GM19468 (cell line): ENCODE results near the gene RALGPS1.
"Not testable (repeated sequence)": the region's sequence is repeated elsewhere in the genome, so short reads cannot be mapped to it uniquely, and the experiment has no call there.

Source experiments
- ATAC-seq: cut with Tn5 transposase; IDR thresholded peaks from one replicate; pipeline ENCODE4 v1.9.1; 2021; ENCODE audit warnings: mild to moderate bottlenecking, moderate library complexity, moderate number of reproducible peaks; ENCODE audit not compliant: unreplicated experiment; ENCODE audit errors: extremely low read depth

The RALGPS1 gene

GRCh38 chr9:127140842-127141675, 226.5 kb downstream of the RALGPS1 start:
- no peak for ATAC-seq

GRCh38 chr9:127142291-127142690, 227.7 kb downstream of the RALGPS1 start:
- no peak for ATAC-seq

DNA sequence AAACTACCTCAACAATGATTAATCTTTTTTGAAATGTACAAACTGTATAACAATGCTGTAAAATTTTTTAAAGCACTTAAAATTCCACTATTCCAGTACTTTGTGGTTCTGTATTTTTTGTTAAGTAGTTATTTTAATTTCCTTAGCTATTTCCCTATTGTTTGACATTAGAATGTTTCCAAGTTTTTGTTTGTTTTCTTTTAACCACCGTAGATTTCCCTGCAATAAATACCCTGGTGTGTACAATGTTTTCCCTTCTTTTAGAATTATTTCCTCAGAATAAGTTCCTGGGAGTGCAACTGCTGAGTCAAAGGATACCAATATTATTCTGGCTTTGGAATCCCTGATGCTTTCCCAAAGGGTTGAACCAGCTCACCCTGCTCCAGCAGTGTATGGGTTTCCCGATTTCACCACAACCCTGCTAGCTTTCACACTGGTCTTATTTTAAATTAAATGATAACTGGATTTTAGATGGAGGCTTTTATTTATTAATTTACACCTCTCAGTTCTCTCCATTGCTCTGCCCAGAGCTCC, 228.4 kb downstream of the RALGPS1 start:
- ATAC-seq = no peak

DNA sequence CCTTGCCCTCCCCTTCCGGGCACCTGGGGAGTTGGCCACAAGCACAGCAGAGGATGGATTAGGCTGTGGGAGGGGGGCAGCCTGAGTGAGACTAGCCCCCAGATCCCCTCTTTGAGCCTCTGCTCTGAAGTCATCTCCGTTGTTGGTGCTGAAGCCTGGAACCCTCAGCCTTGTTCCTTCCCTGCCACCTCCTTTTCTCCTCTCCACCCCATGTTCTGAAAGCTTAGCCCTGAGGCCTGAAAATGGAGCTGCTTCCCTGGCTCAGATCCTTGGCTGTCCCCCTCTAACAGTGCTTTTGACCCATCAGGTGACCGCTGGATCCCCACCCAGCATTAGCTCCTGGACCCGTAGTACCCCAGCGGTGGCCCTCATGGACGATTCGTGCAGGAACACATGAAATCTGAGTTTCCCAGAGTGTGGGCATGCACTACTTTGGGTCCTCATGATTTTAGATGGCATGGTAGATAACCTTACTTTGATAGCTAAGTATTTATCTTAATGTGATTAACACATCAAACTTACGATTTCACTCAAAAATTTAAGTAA, 229.4 kb downstream of the RALGPS1 start:
- no peak for ATAC-seq

- ATAC-seq = no peak
These were observed 230.3 kb downstream of the RALGPS1 start for GRCh38 chr9:127144670-127145445.

DNA sequence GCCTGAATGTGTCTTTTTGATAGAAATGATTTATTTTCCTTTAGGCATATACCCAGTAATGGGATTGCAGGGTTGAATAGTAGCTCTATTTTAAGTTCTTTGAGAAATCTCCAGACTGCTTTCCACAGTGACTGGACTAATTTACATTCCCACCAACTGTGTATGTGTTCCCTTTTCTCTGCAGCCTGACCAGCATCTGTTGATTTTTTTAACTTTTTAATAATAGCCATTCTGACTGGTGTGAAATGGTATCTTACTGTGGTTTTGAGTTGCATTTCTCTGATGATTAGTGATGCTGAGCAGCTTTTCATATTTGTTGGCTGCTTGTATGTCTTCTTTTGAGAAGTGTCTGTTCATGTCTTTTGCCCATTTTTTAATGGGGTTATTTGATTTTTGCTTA, 232.3 kb downstream of the RALGPS1 start:
- ATAC-seq = not testable (repeated sequence)

DNA sequence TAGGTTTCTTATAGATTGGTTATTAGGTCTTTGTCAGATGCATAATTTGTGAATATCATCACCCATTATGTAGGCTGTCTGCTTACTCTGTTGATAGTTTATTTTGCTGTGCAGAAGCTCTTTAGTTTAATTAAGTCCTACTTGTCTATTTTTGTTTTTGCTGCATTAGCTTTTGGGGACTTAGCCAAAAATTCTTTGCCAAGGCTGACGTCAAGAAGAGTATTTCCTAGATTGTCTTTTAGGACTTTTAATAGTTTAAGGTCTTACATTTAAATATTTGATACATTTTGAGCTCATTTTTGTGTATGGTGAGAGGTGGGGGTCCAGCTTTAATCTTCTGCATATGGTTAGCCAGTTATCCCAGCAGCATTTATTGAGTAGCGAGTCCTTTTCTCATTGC, 232.7 kb downstream of the RALGPS1 start:
- ATAC-seq = no peak

DNA sequence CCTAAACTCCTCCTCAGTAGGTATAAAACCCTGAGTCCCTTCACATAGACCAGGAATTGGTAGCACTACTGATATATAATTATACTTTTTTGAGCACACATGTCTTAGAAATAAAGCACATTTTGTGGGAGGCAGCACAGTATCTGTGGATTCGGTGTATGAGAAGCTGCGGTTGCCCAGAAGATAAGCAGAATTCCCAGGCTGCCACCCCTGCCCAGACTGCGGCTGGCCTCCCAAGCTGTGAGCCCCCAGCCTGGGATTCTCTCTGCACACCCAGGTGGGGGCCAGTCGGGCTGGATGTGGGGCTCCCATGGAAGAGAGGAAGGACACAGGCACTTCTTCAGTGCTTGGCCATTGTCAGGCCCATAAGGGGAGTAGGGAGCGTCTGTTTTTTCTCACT, 233.4 kb downstream of the RALGPS1 start:
- no peak for ATAC-seq

DNA sequence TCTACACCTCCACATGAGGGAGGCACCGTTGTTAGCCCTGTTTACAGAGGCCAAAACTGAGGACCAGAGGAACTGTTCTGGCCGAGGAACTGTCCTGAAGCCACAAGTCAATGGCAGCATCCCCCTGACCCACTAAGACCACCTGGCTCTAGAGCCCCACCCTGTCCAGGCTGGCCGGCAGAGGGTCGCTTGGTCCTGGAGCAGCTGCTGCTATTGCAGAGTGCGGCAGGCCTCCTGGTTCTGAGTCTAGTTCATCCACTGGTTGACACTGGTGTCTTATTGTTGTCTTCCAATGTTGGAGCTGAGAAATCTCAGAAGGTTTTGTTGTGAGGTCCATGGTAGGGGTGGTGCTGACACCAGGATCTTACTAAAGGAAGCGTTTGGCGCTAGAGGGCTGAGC, 234.4 kb downstream of the RALGPS1 start:
- ATAC-seq = no peak

DNA sequence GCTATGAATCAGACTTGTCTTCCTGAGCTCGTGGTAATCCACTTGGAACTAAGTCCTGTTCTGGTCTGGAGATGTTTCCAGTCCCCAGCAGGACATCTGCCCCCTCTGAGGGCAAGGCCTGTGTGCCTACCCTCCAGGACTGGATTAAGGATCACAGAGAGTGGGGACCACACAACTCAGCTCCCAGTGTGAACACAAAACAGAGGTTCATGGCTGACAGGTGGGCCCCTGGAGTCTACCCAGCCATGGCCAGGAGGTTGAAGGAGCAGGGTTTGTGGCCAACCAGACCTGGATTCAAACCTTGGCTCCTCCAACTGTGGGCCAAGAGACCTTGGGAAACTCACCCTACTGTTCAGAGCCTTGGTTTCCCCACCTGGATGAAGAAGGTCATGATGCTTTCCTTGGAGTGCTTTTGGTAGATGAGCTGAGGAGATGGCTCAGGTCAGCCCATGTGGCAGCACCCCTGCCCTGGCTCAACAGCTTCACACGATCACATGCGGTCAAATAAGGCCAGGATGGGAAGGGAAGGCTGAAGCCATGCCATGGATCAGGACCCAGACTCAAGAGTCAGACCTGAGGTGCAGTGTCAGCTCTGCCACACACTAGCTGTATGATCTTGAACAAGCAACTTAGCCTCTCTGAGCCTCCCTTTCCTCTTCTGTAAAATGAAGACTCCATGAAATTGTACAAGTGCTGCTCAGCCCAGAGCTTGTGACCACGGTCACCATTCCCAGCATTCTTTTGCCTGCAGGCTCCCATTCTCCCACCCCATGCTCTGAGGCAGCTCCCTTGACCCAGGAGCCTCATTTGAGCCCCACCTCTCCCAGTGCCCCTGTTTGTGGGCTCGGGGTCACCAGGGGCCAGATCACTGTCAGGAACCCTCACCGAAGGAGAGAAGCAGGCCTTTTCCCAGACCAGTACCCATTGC, 235.1 kb downstream of the RALGPS1 start:
- no peak for ATAC-seq

DNA sequence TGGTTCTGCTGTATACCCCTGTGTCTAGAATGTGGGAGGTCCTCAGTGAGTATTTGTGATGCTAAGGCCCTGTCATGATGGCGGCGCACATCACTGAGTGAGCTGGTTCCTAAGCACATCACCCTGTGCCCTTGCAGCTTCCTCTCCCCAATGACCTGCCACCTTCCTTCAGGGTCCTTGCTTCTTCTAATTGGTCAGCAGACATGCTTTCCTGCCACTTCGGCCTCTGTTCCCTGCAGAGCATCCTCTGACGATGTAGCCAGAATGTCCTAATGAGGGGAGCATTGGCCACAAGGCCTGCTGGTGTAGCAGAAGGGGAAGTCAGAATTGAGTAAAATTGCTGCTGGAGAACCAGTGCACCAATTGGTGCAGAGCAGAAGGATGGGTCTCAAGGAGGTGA, 238.9 kb downstream of the RALGPS1 start:
- no peak for ATAC-seq

DNA sequence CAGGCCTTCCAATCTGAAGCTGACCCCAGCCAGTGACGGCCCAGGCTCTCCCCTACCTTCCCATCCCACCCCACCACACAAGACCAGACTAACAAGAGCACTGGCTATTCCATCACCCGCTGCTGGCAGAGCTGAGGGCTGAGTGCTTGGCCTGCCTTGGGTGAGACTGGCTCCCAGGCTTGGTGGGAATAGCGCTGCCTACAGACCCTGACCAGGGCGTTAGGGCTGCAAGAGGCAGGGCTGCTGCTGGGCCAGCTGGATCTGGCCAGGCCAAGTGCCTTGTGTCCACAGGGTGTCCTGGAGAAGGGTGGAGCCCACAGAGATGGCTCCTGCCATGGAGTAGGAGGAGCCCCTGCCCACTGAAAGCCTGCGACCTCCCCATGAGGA, 239.4 kb downstream of the RALGPS1 start:
- ATAC-seq = no peak

DNA sequence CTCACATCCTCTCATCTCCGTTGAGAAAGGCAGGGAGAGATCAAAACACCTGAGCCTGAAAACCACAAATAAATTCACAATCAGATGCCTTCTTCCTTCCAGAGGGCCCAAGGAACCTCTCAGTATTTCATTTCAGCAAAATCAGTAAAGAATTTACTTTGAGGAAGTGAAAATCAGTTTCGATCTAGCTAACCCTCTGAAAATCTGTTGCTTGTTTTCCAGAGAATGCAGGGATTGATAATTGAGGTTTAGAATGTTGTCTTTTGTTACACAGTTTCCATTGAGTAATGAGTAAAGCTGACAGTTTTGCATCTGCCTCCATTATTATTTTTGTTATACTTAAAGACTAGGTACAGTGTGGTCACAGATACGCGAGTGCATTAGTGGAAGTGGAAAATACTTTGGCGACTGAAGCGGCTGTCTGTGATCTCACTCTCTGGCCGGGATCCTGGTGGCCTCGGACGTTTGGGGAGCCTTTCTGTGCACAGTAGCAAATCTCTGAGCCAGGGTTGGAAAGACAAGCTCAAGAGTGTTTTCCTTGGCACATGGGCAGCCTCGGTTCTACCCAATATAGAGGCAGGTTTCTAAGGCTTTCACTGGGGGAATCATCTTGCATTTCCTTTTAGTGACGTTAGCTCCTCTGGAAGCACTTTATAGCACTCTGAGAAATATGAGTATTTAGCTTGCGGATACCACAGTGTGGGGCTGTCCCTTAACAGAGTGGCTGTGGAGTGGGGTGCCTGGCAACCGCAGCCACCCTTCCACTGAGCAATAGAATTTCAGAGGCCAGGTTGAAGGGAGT, 240.0 kb downstream of the RALGPS1 start:
- peak; percentile 23 for ATAC-seq

DNA sequence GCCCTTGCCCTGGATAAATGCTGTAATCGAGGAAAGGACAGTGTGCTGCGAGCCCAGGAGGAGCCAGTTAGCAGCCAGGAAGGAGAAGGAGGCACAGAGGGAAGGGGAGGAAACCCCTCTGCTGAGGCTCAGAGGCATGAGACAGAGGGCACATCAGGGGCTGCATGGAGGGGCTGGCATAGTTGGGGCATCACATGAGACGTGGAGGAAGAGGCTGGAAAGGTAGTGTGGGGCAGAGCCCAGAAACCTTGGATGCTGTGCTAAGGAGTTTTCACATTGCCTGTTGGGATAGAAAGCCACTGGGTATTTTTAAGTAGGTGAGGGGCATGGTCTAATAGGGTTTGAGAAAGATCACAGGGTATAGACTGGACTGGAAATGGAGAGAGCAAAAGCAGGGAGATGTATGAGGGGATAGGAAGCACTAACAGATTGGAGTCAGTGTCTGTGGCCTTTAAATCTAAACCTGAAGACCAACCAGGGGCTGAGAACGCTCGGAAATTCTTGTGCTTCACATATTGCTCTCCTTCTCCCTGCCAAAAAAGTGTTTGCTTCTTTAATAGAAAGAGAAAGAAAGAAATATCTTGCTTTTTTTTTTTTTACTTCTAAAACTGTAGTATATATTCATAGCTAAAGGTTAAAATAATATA, 240.9 kb downstream of the RALGPS1 start:
- ATAC-seq = no peak

- no peak for ATAC-seq
These were observed 244.3 kb downstream of the RALGPS1 start for GRCh38 chr9:127158786-127159324.

DNA sequence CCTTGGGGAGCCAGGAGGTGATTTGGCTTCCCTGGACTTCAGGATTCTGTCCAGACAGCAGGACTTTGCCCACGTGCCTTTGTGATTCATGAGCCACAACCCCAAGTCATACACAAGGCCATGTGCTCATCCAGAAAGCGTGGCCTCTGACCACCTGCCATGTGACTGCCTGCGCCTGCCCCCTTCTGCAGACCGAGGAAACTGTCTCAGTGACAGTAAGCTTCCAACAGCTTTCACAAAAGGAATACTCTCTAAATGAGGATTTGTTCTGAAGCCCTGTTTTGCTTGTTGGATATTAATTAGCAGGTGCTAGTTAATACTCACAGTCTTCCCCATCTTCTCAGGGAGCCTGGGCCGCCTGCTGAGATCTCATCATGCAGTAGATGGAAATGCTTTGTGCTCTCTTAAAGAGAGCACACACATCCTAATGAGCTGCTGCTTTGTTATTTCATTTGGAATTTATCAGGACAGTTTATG, 244.8 kb downstream of the RALGPS1 start:
- no peak for ATAC-seq

- no peak for ATAC-seq
These were observed 245.5 kb downstream of the RALGPS1 start for GRCh38 chr9:127159949-127160610.
